Stimulated activated CD8-positive, alpha-beta memory T cell treated with anti-CD3 and anti-CD28 coated beads, Interleukin-12 subunit alpha, Interleukin-12 subunit beta, amount 100 ng/mL, for 24 hours (primary cell): ENCODE data around the gene FBXO28.
"Not testable (repeated sequence)": the region's sequence is repeated elsewhere in the genome, so short reads cannot be mapped to it uniquely, and the experiment has no call there.

Source experiments
- DNase-seq: peaks from one replicate; pipeline ENCODE4 v3.0.0-alpha.2; 2020; ENCODE audit errors: extremely low read depth

Gene FBXO28

DNA sequence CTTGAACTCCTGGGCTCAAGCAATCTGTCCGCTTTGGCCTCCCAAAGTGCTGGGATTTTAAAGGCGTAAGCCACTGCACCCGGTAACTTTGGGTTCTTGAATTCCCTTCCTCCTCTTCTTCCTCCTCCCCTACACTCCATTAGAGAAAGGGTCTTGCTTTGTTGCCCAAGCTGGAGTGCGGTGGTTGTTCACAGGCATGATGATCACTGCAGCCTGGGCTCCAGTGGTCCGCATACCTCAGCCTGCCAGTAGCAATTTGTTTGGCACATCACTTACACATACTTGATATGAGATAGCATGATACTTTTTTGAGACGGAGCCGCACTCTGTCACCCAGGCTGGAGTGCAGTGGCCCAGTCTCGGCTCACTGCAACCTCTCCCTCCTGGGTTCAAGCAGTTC, 71.3 kb downstream of the FBXO28 start:
- no peak for DNase-seq

DNA sequence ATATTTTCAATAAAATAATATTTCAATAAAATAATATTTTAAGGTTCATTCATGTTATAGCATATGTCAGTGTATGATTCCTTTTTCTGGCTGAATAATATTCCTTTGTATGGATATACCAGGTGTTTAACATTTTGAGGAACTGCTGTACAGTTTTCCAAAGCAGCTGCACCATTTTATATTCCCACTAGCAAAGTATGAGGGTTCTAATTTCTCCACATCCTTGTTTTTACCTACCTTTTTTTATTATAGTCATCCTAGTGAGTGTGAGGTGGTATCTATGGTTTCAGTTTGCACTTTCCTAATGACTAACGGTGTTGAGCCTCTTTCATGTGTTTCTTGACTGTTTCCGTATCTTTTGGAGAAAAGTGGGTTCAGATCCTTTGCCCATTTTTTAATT, 74.4 kb downstream of the FBXO28 start:
- DNase-seq: no peak

DNA sequence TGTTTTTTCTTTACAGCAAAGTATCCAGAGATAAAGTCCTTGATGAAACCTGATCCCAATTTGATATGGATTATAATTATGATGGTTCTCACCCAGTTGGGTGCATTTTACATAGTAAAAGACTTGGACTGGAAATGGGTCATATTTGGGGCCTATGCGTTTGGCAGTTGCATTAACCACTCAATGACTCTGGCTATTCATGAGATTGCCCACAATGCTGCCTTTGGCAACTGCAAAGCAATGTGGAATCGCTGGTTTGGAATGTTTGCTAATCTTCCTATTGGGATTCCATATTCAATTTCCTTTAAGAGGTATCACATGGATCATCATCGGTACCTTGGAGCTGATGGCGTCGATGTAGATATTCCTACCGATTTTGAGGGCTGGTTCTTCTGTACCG, 75.7 kb downstream of the FBXO28 start:
- no peak for DNase-seq

DNA sequence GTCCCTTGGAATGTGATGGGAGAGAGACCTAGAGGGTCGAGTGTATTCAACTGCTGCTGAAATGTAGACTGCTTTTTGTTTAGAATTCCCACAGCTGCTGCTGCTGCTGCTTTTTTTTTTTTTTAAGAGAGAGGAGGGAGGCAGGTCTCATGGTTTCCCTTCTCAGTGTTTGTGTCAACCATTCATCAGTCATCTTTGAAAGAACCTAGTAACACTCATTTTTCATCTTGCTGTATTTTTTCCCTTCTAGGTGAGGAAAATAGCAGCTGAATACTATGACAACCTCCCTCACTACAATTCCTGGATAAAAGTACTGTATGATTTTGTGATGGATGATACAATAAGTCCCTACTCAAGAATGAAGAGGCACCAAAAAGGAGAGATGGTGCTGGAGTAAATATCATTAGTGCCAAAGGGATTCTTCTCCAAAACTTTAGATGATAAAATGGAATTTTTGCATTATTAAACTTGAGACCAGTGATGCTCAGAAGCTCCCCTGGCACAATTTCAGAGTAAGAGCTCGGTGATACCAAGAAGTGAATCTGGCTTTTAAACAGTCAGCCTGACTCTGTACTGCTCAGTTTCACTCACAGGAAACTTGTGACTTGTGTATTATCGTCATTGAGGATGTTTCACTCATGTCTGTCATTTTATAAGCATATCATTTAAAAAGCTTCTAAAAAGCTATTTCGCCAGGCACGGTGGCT, 78.3 kb downstream of the FBXO28 start:
- DNase-seq: no peak

DNA sequence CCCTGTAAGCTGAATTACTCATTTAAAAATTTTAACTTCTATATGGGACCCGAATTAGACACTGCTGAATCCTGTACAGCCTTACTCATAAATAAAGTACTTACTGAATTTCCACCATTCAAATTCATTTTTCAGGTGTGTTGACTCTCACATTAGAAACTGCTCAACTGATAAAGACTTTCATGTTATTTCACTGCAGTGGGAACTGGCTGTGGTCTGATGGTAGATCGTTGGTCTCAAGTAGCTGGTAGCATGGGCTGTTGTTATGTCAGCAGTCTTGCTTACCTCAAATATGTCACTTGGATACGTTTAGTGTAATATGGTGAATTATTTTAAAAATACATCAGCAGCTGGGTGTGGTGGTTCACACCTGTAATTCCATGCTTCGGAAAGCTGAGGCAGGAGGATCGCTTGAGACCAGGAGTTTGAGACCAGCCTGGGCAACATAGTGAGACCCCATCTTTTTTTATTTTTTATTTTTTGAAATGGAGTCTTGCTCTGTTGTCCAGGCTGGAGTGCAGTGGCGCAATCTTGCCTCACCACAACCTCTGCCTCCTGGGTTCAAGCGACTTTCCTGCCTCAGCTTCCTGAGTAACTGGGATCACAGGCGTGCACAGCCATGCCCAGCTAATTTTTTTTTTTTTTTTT, 79.5 kb downstream of the FBXO28 start:
- no peak for DNase-seq

DNA sequence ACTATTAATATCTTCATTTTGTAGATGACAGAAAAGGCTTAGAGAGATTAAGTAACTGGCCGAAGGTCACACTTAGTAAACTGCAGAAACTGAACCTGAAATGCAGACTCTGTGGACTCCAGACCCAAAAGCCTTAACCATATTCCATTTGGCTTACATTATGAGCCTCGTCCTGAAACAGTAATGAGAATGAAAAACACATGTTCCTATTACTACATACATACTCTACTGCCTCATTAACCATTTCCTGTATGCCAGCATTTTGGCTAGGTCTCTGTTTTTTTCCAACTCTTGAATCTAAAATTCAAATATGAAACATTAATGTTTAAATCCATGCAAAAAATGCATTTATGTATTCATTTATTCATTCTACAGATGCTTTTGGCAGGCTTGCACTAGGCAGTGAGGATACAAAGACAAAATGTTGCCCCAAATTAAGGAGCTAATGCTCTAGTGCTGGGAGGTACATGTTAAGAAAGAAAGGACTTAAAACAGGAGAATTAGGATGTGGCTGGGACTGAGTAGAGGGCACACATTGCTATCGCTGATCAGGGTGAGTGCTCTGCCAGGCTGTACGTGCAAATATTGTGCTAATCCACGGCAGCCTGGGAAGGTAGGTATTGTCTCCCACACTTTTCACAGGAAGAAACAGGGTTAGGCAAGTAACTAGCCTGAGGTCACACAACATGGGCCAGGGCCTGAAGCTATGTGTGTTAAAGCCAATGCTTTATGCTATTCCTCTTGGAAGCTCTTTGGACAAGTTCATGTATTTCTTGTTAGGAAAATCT, 83.1 kb downstream of the FBXO28 start:
- DNase-seq: no peak

DNA sequence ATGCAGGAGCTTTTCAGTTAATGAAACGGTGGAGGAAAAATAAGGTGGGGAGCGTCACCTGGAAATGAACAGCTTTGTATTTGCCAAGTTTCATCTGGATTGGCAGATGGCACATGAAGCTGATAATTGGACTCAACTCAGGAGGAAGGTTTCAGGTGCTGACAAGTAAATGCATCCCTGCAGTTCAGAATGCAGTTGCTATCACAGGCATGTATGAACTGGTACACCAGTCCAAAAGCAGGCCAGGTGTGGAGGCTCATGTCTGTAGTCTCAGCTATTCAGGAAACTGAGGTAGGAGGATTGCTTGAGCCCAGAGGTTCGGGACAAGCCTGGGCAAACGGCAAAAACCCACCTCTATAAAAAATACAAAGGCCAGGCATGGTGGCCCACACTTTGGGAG, 84.7 kb downstream of the FBXO28 start:
- DNase-seq: no peak

DNA sequence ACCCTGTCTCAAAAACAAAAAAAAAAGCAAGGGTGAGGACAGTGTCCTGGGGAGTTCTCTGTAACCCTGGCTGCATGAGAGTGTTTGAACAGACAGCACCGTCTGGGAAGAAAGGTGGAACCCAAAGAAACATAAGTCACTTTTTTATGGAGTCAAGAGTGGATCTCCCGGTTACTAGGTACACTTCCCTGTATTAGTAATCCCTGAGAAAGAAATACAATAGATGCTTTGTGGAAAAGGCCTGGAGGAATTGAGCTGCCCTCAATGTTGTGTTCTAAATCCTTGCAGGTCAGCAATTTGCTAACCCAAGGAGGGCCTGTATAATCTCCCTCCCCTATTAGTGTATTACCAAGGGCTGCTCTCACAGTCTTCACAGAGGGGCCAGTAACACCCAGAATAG, 85.8 kb downstream of the FBXO28 start:
- DNase-seq: no peak

DNA sequence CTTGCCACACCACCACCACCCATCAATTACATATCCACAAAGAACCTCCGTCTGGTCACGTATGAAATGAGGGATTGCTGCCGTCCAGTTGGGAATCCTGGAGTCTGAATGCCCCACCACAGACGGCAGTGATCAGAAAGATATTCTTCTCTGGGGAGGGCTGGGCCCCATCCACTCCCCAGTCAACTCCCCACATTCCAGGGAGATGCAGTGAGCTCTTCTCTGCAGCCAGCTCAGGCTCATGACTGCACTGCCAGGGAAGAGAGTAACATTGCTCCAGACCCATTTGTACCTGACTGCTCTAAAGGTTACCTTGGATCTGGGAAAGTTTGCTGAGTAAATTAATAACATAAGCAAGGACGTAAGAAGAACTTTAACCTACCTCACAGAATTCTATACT, 87.5 kb downstream of the FBXO28 start:
- no peak for DNase-seq

DNA sequence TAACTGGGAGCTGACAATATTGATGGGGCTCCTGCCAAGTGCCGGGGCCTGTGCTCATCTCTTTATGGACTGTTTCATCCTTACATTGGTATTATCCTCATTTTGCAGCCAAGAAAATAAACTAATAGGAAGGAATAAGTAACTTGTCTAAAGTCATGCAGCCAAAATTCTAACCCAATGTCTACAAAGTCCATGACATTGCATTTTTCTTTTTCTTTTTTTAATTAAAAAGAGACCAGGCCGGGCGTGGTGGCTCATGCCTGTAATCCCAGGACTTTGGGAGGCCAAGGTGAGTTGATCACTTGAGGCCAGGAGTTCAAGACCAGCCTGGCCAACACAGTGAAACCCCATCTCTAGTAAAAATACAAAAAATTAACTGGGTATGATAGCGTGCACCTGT, 87.9 kb downstream of the FBXO28 start:
- no peak for DNase-seq

DNA sequence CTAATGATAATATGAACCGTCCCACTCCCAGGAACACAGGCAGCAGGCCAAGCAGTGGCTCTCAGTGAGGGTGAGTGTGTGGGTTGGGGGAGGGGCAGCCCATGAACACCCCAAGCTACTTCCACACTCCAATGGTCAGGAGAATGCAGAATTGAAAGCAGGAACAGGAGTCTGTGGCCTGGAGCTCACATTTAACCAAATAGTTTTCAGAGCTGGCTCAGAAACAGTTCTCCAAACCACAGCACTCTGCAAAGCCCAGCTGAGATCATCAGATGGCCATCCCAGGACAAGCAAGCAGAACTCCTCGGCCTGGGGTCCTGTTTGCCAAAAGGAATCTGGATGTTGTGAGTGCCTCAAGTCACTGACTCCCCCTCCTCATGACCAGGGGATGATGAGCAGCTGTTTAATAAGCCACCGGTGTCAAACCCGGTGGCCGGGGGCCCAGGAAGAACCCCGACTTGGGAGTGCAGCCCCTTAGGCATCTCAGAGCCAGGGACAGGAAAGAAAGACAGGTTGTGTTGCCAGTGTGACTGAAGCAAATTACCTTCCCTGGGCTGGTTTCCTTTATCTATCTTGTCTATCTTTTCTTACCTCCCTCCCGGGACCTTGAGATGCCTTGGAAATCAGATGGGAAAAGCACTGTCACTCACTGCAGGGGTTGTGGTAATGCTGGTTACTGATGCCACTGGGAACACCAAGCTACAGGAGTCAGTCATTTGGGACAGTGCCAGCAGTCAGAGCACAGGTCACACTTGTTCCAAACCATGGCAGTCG, 89.5 kb downstream of the FBXO28 start:
- no peak for DNase-seq

DNA sequence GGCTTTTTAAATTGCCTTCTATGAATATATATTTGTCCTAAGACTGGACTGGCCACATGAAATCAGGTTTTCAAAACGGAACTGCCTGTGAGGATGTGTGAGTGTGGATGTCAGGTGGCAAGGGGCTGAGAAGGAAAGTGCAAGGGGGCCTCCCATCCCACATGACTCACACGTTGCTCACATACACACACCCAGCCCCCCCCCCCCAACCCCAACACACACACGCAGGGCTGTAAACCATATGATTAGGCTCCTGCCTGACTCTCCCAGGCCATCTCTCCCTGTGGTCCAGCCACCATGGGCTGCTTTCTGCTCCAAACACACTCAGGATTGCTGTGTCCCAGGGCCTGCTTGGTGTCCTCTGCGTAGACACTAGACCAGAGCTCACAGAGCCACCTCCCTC, 91.5 kb downstream of the FBXO28 start:
- no peak for DNase-seq

DNA sequence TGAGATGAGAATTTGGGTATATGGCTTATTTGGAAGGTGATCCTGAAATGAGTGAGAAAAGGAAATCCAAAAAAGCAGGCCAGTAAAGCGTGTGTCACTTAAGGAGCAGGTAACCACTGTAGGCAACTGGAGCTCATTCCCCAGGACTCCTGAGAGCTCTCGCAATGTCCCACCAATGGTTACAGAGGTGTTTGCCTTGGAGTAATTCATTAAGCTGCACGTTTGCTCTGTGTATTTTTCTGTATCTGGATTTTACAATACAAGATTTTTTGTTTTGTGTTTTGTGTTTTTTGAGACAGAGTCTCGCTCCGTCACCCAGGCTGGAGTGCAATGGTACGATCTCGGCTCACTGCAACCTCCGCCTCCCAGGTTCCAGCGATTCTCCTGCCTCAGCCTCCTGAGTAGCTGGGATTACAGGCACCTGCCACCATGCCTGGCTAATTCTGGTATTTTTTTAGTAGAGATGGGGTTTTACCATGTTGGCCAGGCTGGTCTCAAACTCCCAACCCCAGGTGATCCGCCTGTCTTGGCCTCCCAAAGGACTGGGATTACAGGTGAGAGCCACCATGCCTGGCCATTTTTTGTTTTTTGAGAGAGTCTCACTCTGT, 92.1 kb downstream of the FBXO28 start:
- DNase-seq: not testable (repeated sequence)

DNA sequence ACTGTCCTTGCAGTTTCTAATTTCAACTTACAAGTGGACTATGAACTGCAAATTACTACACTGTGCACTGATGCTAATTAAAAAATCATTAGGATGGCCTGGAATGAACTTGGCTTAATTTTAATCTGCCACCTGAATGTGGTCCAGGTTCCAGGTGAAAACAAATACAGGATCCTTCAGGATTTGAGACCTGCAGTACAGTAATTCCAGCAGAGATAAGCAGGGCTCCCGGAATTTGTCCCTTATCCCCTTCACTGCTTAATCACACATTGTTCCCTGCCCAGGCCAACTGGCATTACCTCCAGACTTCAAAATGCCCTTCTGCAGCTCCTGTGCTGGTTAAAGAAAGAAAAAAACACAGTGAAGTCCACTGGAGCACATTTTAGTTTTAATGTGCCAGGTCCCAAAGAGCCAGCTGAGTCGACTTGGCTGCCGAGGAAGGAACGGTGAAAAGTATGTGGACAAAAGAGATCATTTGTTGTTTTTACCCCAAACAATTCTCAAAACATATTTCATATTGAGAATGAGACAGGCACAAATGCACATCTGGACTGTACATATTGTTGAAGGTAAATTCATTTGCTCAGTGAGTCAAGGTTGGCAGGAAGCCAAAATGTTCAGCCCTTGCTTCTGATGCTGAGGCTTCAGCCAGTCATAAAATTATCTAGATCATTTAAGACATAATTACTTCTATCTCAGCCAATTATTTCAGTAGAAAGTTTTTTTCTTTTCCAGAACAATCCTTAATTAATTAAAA, 97.5 kb downstream of the FBXO28 start:
- no peak for DNase-seq
